OCI-M2 (cell line): ENCODE measurements around the gene ATP4A.

Source experiments
- DNase-seq: peaks from one replicate; lab custom pipeline; 2025; ENCODE audit not compliant: unreplicated experiment; lab: John Stamatoyannopoulos, UW

Gene ATP4A

GRCh38 chr19:35528218-35529038 lies 35.0 kb downstream of the ATP4A start, which contains the start of gene SBSN:
Gene SBSN (minus strand): TSS chr19:35528311. CDS start chr19:35528281, 30 bp downstream.
- DNase-seq, result no peak

- no peak for DNase-seq
Measured at GRCh38 chr19:35525873-35526272, 37.6 kb downstream of the ATP4A start.

- DNase-seq, result no peak
Measured at GRCh38 chr19:35524181-35524837, 39.1 kb downstream of the ATP4A start.

- no peak for DNase-seq
Measured at GRCh38 chr19:35522745-35523327, 40.6 kb downstream of the ATP4A start.

- DNase-seq, result no peak
Measured at GRCh38 chr19:35521124-35521743, 42.2 kb downstream of the ATP4A start.

GRCh38 chr19:35519291-35519690 lies 44.2 kb downstream of the ATP4A start:
- no peak for DNase-seq

- no peak for DNase-seq
Measured at GRCh38 chr19:35518313-35518712, 45.1 kb downstream of the ATP4A start.

- no peak for DNase-seq
Measured at GRCh38 chr19:35517342-35517741, 46.1 kb downstream of the ATP4A start.

GRCh38 chr19:35516310-35516709 lies 47.1 kb downstream of the ATP4A start:
- no peak for DNase-seq

GRCh38 chr19:35514282-35514809 lies 49.1 kb downstream of the ATP4A start:
- no peak for DNase-seq

GRCh38 chr19:35513628-35514281 lies 49.7 kb downstream of the ATP4A start, which contains the start of gene DMKN:
Gene DMKN (minus strand): TSS chr19:35513649. CDS start chr19:35513475, 174 bp downstream.
- DNase-seq, result no peak

- DNase-seq, result no peak
Measured at GRCh38 chr19:35512831-35513627, 50.4 kb downstream of the ATP4A start.

GRCh38 chr19:35511337-35511736 lies 52.1 kb downstream of the ATP4A start:
- no peak for DNase-seq

GRCh38 chr19:35510626-35510964 lies 52.9 kb downstream of the ATP4A start:
- DNase-seq, result no peak

- DNase-seq, result peak; percentile 67
Measured at GRCh38 chr19:35509861-35510625, 53.4 kb downstream of the ATP4A start.

GRCh38 chr19:35509018-35509652 lies 54.3 kb downstream of the ATP4A start:
- DNase-seq, result peak; percentile 37

- no peak for DNase-seq
Measured at GRCh38 chr19:35508129-35508528, 55.3 kb downstream of the ATP4A start.

- DNase-seq, result no peak
Measured at GRCh38 chr19:35507561-35507960, 55.9 kb downstream of the ATP4A start.

GRCh38 chr19:35506011-35506410 lies 57.4 kb downstream of the ATP4A start:
- no peak for DNase-seq
